Esophagus squamous epithelium (tissue), 4 donors: ENCODE data around the gene CDR2L.

Source experiments
- POLR2A ChIP-seq, 4 donors: fragments of 450-650 bp; IDR thresholded peaks; one replicate each; pipeline ENCODE4 v1.6.1; 2017; ENCODE audit warnings: antibody characterized with exemption in 4 of 4, mild to moderate bottlenecking in 4 of 4, moderate library complexity in 3 of 4
- TF ChIP-seq, protein P1 (sequence below), 6 experiments: fragments of 450-650 bp in 4 of 6; fragments of 200-600 bp in 2 of 6; sonication (generic) in 2 of 6; IDR thresholded peaks; one replicate each; pipeline ENCODE4 v1.5.1; 2016 to 2019; ENCODE audit warnings: antibody characterized with exemption in 6 of 6, mild to moderate bottlenecking in 4 of 6, moderate library complexity in 4 of 6

DNA sequence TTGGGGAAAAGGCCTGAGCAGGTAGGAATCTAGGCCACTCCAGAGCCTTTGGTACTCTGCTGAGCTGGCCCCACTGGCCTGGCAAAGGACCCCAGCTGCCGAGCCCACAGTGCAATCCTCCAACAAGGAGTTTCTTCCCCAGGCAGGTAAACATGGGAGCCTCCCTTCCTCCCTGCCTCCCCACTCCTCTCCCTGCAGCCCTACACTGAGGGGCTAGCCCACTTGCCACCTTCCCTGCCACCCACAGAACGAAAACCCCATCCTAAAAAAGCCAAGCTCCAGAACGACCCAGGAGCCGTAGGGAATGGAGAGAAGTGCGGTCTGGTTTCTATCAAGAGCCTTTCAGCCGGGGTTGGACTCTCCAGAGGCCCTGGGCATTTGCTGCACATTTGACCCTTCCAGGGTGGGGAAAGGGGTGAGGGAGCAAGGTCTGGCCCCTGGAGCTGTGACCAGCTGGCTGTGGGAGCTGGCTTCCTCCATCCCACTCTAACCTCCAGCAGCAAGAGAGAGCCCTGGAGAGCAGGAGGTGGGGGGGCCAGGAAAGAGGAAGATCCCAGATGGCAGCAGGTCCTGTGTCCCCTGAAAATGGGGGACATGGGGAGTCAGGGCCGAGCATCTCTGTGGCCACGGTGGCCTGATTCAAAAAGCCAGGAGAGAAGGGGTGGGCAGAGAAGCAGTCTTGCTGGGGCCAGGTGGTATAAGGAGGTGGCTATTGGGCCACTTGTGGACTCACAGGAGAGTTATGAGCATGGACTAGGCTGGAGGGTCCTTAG, 16.2 kb upstream of the CDR2L start:
- TF ChIP-seq, protein P1, sequence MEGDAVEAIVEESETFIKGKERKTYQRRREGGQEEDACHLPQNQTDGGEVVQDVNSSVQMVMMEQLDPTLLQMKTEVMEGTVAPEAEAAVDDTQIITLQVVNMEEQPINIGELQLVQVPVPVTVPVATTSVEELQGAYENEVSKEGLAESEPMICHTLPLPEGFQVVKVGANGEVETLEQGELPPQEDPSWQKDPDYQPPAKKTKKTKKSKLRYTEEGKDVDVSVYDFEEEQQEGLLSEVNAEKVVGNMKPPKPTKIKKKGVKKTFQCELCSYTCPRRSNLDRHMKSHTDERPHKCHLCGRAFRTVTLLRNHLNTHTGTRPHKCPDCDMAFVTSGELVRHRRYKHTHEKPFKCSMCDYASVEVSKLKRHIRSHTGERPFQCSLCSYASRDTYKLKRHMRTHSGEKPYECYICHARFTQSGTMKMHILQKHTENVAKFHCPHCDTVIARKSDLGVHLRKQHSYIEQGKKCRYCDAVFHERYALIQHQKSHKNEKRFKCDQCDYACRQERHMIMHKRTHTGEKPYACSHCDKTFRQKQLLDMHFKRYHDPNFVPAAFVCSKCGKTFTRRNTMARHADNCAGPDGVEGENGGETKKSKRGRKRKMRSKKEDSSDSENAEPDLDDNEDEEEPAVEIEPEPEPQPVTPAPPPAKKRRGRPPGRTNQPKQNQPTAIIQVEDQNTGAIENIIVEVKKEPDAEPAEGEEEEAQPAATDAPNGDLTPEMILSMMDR (IDR thresholded peaks at IDR 0.05), result no peak
- TF ChIP-seq POLR2A (IDR thresholded peaks at IDR 0.05), result no peak
